ENCODE measurements around the gene FBXO24.
"Not testable (repeated sequence)": the region's sequence is repeated elsewhere in the genome, so short reads cannot be mapped to it uniquely, and the experiment has no call there.

DNA sequence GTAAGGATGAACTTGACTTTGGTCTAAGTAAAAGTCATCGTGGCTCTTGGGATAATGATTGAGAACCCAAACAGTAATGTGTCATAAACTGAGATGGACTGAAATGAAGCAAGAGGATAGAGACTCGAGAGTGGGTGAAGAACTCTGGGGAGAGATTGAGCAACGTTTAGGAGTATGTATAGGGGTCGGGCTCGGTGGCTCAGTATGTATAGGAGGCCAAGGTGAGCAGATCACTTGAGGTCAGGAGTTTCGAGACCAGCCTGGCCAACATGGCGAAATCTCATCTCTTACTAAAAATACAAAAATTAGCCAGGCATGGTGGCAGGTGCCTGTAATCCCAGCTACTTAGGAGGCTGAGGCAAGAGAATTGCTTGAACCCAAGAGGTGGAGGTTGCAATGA, 44.8 kb upstream of the FBXO24 start:
- TF ChIP-seq, protein P1, sequence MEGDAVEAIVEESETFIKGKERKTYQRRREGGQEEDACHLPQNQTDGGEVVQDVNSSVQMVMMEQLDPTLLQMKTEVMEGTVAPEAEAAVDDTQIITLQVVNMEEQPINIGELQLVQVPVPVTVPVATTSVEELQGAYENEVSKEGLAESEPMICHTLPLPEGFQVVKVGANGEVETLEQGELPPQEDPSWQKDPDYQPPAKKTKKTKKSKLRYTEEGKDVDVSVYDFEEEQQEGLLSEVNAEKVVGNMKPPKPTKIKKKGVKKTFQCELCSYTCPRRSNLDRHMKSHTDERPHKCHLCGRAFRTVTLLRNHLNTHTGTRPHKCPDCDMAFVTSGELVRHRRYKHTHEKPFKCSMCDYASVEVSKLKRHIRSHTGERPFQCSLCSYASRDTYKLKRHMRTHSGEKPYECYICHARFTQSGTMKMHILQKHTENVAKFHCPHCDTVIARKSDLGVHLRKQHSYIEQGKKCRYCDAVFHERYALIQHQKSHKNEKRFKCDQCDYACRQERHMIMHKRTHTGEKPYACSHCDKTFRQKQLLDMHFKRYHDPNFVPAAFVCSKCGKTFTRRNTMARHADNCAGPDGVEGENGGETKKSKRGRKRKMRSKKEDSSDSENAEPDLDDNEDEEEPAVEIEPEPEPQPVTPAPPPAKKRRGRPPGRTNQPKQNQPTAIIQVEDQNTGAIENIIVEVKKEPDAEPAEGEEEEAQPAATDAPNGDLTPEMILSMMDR (IDR thresholded peaks at IDR 0.05): not testable (repeated sequence)
- TF ChIP-seq POLR2A (IDR thresholded peaks at IDR 0.05): not testable (repeated sequence)

Data from lower leg skin (tissue), 3 donors.